ENCODE results near the gene CLDN12. TPM values are rescaled to one million over a fixed set of nuclear protein-coding genes. Genes with fewer than 3 reads are reported as not detected.
A peak's percentile ranks its signal among the peaks of the same experiment; 100 is the strongest.

The CLDN12 gene
- total and polyA plus RNA-seq, 2 of the 13 experiments (the other 11 are each of a cell fraction or from before 2014, with no cell fraction given): 44.1 to 114 TPM

DNA sequence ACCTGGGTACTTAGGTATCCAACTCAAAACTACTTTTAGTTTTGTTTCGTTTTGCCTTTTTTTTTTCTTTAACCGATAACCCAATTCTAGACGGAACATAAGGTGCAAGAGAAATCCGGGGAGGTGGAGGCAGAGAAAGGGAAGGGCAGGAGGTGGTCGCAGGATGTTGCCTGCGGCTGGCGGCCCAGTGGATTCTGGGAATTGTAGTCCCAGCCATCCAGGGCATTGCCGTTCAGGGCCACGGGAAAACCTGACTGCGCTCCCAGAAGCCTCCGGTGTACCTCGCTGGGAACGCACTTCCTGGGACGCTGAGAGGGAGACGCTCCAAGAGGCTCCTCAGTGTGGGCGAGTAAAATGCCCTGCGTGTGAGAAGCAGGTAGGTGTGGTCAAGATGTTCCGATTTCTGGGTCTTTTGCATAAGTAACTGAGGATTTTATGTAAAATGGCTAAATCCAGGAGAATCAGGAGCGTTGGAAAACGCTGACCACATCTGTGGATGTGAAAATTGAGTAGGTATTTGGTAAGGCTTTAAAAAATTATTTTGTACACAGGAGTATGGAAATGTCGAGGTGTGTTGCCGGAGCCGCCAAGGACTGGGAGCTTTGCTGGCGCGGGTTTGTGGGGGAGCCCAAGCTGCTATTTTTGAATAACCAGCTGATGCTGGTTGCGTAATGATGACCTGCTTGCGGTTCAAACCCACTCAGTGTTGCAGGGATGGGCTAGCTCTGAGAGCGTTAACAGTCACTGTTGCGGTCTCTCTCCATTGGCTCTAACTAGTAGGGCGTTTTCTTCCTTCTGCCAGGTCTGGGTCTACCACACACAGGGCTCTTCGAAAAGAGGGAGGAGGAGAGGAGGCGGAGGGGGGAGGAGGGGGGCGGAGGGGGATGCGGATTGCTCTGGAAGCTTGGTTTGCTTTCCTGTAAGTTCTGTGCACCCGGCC lies at the start of gene CLDN12 (continued):
- TF ChIP-seq POLR2AphosphoS5 (IDR thresholded peaks at IDR 0.05; ENCODE audit: low read depth, low read length): peak; percentile 94
- no peak for TF ChIP-seq ZNF34 (CRISPR knock-in tag; IDR thresholded peaks at IDR 0.05; ENCODE audit: borderline replicate concordance)
- TF ChIP-seq ZNF629 (CRISPR knock-in tag; conservative IDR thresholded peaks at IDR 0.05): no peak
- TF ChIP-seq U2AF2 (IDR thresholded peaks at IDR 0.05; ENCODE audit: low read depth, low read length): no peak
- TF ChIP-seq NFE2L2 (IDR thresholded peaks at IDR 0.05; ENCODE audit: low read length): no peak
- TF ChIP-seq, protein P1, sequence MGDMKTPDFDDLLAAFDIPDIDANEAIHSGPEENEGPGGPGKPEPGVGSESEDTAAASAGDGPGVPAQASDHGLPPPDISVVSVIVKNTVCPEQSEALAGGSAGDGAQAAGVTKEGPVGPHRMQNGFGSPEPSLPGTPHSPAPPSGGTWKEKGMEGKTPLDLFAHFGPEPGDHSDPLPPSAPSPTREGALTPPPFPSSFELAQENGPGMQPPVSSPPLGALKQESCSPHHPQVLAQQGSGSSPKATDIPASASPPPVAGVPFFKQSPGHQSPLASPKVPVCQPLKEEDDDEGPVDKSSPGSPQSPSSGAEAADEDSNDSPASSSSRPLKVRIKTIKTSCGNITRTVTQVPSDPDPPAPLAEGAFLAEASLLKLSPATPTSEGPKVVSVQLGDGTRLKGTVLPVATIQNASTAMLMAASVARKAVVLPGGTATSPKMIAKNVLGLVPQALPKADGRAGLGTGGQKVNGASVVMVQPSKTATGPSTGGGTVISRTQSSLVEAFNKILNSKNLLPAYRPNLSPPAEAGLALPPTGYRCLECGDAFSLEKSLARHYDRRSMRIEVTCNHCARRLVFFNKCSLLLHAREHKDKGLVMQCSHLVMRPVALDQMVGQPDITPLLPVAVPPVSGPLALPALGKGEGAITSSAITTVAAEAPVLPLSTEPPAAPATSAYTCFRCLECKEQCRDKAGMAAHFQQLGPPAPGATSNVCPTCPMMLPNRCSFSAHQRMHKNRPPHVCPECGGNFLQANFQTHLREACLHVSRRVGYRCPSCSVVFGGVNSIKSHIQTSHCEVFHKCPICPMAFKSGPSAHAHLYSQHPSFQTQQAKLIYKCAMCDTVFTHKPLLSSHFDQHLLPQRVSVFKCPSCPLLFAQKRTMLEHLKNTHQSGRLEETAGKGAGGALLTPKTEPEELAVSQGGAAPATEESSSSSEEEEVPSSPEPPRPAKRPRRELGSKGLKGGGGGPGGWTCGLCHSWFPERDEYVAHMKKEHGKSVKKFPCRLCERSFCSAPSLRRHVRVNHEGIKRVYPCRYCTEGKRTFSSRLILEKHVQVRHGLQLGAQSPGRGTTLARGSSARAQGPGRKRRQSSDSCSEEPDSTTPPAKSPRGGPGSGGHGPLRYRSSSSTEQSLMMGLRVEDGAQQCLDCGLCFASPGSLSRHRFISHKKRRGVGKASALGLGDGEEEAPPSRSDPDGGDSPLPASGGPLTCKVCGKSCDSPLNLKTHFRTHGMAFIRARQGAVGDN (CRISPR knock-in tag; IDR thresholded peaks at IDR 0.05): peak; percentile 91
- TF ChIP-seq CENPX (CRISPR knock-in tag; IDR thresholded peaks at IDR 0.05): no peak
- TF ChIP-seq, protein P2, sequence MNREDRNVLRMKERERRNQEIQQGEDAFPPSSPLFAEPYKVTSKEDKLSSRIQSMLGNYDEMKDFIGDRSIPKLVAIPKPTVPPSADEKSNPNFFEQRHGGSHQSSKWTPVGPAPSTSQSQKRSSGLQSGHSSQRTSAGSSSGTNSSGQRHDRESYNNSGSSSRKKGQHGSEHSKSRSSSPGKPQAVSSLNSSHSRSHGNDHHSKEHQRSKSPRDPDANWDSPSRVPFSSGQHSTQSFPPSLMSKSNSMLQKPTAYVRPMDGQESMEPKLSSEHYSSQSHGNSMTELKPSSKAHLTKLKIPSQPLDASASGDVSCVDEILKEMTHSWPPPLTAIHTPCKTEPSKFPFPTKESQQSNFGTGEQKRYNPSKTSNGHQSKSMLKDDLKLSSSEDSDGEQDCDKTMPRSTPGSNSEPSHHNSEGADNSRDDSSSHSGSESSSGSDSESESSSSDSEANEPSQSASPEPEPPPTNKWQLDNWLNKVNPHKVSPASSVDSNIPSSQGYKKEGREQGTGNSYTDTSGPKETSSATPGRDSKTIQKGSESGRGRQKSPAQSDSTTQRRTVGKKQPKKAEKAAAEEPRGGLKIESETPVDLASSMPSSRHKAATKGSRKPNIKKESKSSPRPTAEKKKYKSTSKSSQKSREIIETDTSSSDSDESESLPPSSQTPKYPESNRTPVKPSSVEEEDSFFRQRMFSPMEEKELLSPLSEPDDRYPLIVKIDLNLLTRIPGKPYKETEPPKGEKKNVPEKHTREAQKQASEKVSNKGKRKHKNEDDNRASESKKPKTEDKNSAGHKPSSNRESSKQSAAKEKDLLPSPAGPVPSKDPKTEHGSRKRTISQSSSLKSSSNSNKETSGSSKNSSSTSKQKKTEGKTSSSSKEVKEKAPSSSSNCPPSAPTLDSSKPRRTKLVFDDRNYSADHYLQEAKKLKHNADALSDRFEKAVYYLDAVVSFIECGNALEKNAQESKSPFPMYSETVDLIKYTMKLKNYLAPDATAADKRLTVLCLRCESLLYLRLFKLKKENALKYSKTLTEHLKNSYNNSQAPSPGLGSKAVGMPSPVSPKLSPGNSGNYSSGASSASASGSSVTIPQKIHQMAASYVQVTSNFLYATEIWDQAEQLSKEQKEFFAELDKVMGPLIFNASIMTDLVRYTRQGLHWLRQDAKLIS (CRISPR knock-in tag; IDR thresholded peaks at IDR 0.05): no peak
- TF ChIP-seq BRD4 (CRISPR knock-in tag; IDR thresholded peaks at IDR 0.05): no peak; the same call in 1 of the 2 replicates
- TF ChIP-seq, protein P3, sequence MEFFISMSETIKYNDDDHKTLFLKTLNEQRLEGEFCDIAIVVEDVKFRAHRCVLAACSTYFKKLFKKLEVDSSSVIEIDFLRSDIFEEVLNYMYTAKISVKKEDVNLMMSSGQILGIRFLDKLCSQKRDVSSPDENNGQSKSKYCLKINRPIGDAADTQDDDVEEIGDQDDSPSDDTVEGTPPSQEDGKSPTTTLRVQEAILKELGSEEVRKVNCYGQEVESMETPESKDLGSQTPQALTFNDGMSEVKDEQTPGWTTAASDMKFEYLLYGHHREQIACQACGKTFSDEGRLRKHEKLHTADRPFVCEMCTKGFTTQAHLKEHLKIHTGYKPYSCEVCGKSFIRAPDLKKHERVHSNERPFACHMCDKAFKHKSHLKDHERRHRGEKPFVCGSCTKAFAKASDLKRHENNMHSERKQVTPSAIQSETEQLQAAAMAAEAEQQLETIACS (CRISPR knock-in tag; IDR thresholded peaks at IDR 0.05): no peak
- no peak for TF ChIP-seq TRIM24 (CRISPR knock-in tag; IDR thresholded peaks at IDR 0.05)
- no peak for TF ChIP-seq ZNF83 (CRISPR knock-in tag; IDR thresholded peaks at IDR 0.05; ENCODE audit: borderline replicate concordance)
- no peak for TF ChIP-seq ZNF589 (CRISPR knock-in tag; conservative IDR thresholded peaks at IDR 0.05)
- no peak for TF ChIP-seq ZNF841 (CRISPR knock-in tag; IDR thresholded peaks at IDR 0.05; ENCODE audit: borderline replicate concordance)
- TF ChIP-seq ZNF446 (CRISPR knock-in tag; IDR thresholded peaks at IDR 0.05): no peak
- no peak for TF ChIP-seq REPIN1 (CRISPR knock-in tag; IDR thresholded peaks at IDR 0.05; ENCODE audit: borderline replicate concordance, low read depth)
- TF ChIP-seq FOXP1 (IDR thresholded peaks at IDR 0.05): no peak
- TF ChIP-seq FOXP1 (CRISPR knock-in tag; IDR thresholded peaks at IDR 0.05): no peak; the same call in 1 of the 2 replicates
- TF ChIP-seq ZKSCAN1 (IDR thresholded peaks at IDR 0.05; ENCODE audit: low read length): no peak
- no peak for TF ChIP-seq ZNF619 (CRISPR knock-in tag; IDR thresholded peaks at IDR 0.05)
- TF ChIP-seq MXD4 (CRISPR knock-in tag; IDR thresholded peaks at IDR 0.05): peak; percentile 73; the same call in 1 of the 2 replicates
- TF ChIP-seq ZNF776 (CRISPR knock-in tag; IDR thresholded peaks at IDR 0.05): no peak

Measured in HepG2 (cell line).